ENCODE measurements around the gene VWA1.

VWA1 gene

GRCh38 chr1:1431845-1432273 lies 3.6 kb upstream of the VWA1 start:
- Histone ChIP-seq H3K9ac (ENCODE audit: low read length in 2 of 2) (peak overlapping the region; percentile 51 to 63), H3K36me3 (ENCODE audit: control insufficient read depth in 2 of 2, insufficient read depth in 2 of 2, low read length in 2 of 2) (no peaks in the 10 kb centered on the region), H3K9me3 (ENCODE audit: control insufficient read depth in 2 of 2, low read length in 2 of 2) (no peaks in the 10 kb centered on the region), H3K4me3 (ENCODE audit: low read length in 2 of 2) (no peak overlapping the region), H3K27me3 (ENCODE audit: control insufficient read depth in 1 of 2, insufficient read depth in 2 of 2, low read length in 2 of 2) (no peaks in the 10 kb centered on the region), H3K4me1 (ENCODE audit: control insufficient read depth, insufficient read depth, low read length) (peaks cover 72% of the 10 kb centered on the region), H3K27ac (ENCODE audit: low read length) (peak overlapping the region; percentile 99)

- H3K27me3 ChIP-seq (ENCODE audit: control insufficient read depth in 1 of 2, insufficient read depth in 2 of 2, low read length in 2 of 2) = no peaks in the 10 kb centered on the region
- H3K9ac ChIP-seq (ENCODE audit: low read length in 2 of 2) = peak overlapping the region; percentile 51 to 63
- peak overlapping the region; percentile 99 for H3K27ac ChIP-seq (ENCODE audit: low read length)
- no peak overlapping the region for H3K4me3 ChIP-seq (ENCODE audit: low read length in 2 of 2)
- H3K4me1 ChIP-seq (ENCODE audit: control insufficient read depth, insufficient read depth, low read length) = peaks cover 77% of the 10 kb centered on the region
- H3K36me3 ChIP-seq (ENCODE audit: control insufficient read depth in 2 of 2, insufficient read depth in 2 of 2, low read length in 2 of 2) = no peaks in the 10 kb centered on the region
- H3K9me3 ChIP-seq (ENCODE audit: control insufficient read depth in 2 of 2, low read length in 2 of 2) = no peaks in the 10 kb centered on the region
These were observed 3.1 kb upstream of the VWA1 start for GRCh38 chr1:1432274-1432950.

- Histone ChIP-seq H3K27me3 (ENCODE audit: control insufficient read depth in 1 of 2, insufficient read depth in 2 of 2, low read length in 2 of 2) (no peaks in the 10 kb centered on the region), H3K4me1 (ENCODE audit: control insufficient read depth, insufficient read depth, low read length) (peaks cover 85% of the 10 kb centered on the region), H3K27ac (ENCODE audit: low read length) (peak overlapping the region; percentile 99), H3K36me3 (ENCODE audit: control insufficient read depth in 2 of 2, insufficient read depth in 2 of 2, low read length in 2 of 2) (no peaks in the 10 kb centered on the region), H3K9ac (ENCODE audit: low read length in 2 of 2) (peak overlapping the region; percentile 69 to 82), H3K4me3 (ENCODE audit: low read length in 2 of 2) (peak overlapping the region; percentile 45 to 78), H3K9me3 (ENCODE audit: control insufficient read depth in 2 of 2, low read length in 2 of 2) (no peaks in the 10 kb centered on the region)
These were observed 2.3 kb upstream of the VWA1 start for GRCh38 chr1:1432951-1433803.

GRCh38 chr1:1433804-1434130 lies 1.7 kb upstream of the VWA1 start:
- H3K9me3 ChIP-seq (ENCODE audit: control insufficient read depth in 2 of 2, low read length in 2 of 2) = no peaks in the 10 kb centered on the region
- peaks cover 86% of the 10 kb centered on the region for H3K4me1 ChIP-seq (ENCODE audit: control insufficient read depth, insufficient read depth, low read length)
- H3K27ac ChIP-seq (ENCODE audit: low read length) = peak overlapping the region; percentile 99
- peak overlapping the region; percentile 62 to 78 for H3K4me3 ChIP-seq (ENCODE audit: low read length in 2 of 2)
- peak overlapping the region; percentile 69 to 82 for H3K9ac ChIP-seq (ENCODE audit: low read length in 2 of 2)
- no peaks in the 10 kb centered on the region for H3K36me3 ChIP-seq (ENCODE audit: control insufficient read depth in 2 of 2, insufficient read depth in 2 of 2, low read length in 2 of 2)
- H3K27me3 ChIP-seq (ENCODE audit: control insufficient read depth in 1 of 2, insufficient read depth in 2 of 2, low read length in 2 of 2) = no peaks in the 10 kb centered on the region

GRCh38 chr1:1434131-1434823 lies 1.2 kb upstream of the VWA1 start:
- no peaks in the 10 kb centered on the region for H3K27me3 ChIP-seq (ENCODE audit: control insufficient read depth in 1 of 2, insufficient read depth in 2 of 2, low read length in 2 of 2)
- H3K9me3 ChIP-seq (ENCODE audit: control insufficient read depth in 2 of 2, low read length in 2 of 2) = no peaks in the 10 kb centered on the region
- H3K4me3 ChIP-seq (ENCODE audit: low read length in 2 of 2) = peak overlapping the region; percentile 62 to 78
- peak overlapping the region; percentile 74 to 82 for H3K9ac ChIP-seq (ENCODE audit: low read length in 2 of 2)
- H3K36me3 ChIP-seq (ENCODE audit: control insufficient read depth in 2 of 2, insufficient read depth in 2 of 2, low read length in 2 of 2) = no peaks in the 10 kb centered on the region
- H3K4me1 ChIP-seq (ENCODE audit: control insufficient read depth, insufficient read depth, low read length) = peaks cover 86% of the 10 kb centered on the region
- peak overlapping the region; percentile 99 for H3K27ac ChIP-seq (ENCODE audit: low read length)

- Histone ChIP-seq H3K9ac (ENCODE audit: low read length in 2 of 2) (peak overlapping the region; percentile 74 to 82), H3K4me3 (ENCODE audit: low read length in 2 of 2) (peak overlapping the region; percentile 62 to 78), H3K27ac (ENCODE audit: low read length) (peak overlapping the region; percentile 99), H3K27me3 (ENCODE audit: control insufficient read depth in 1 of 2, insufficient read depth in 2 of 2, low read length in 2 of 2) (no peaks in the 10 kb centered on the region), H3K36me3 (ENCODE audit: control insufficient read depth in 2 of 2, insufficient read depth in 2 of 2, low read length in 2 of 2) (no peaks in the 10 kb centered on the region), H3K9me3 (ENCODE audit: control insufficient read depth in 2 of 2, low read length in 2 of 2) (no peaks in the 10 kb centered on the region), H3K4me1 (ENCODE audit: control insufficient read depth, insufficient read depth, low read length) (peaks cover 81% of the 10 kb centered on the region)
These were observed 725 bp upstream of the VWA1 start for GRCh38 chr1:1434824-1435105.

GRCh38 chr1:1435911-1436629 lies 580 bp downstream of the VWA1 start:
- H3K4me3 ChIP-seq (ENCODE audit: low read length in 2 of 2) = peak overlapping the region; percentile 78 to 83
- H3K27me3 ChIP-seq (ENCODE audit: control insufficient read depth in 1 of 2, insufficient read depth in 2 of 2, low read length in 2 of 2) = no peaks in the 10 kb centered on the region
- no peaks in the 10 kb centered on the region for H3K36me3 ChIP-seq (ENCODE audit: control insufficient read depth in 2 of 2, insufficient read depth in 2 of 2, low read length in 2 of 2)
- H3K4me1 ChIP-seq (ENCODE audit: control insufficient read depth, insufficient read depth, low read length) = peaks cover 79% of the 10 kb centered on the region
- H3K9ac ChIP-seq (ENCODE audit: low read length in 2 of 2) = peak overlapping the region; percentile 76 to 80
- no peak overlapping the region for H3K27ac ChIP-seq (ENCODE audit: low read length)
- H3K9me3 ChIP-seq (ENCODE audit: control insufficient read depth in 2 of 2, low read length in 2 of 2) = no peaks in the 10 kb centered on the region

- no peak overlapping the region for H3K27ac ChIP-seq (ENCODE audit: low read length)
- H3K4me3 ChIP-seq (ENCODE audit: low read length in 2 of 2) = peak overlapping the region; percentile 78 to 83
- H3K36me3 ChIP-seq (ENCODE audit: control insufficient read depth in 2 of 2, insufficient read depth in 2 of 2, low read length in 2 of 2) = no peaks in the 10 kb centered on the region
- H3K9ac ChIP-seq (ENCODE audit: low read length in 2 of 2) = peak overlapping the region; percentile 76 to 80
- no peaks in the 10 kb centered on the region for H3K9me3 ChIP-seq (ENCODE audit: control insufficient read depth in 2 of 2, low read length in 2 of 2)
- H3K4me1 ChIP-seq (ENCODE audit: control insufficient read depth, insufficient read depth, low read length) = peaks cover 77% of the 10 kb centered on the region
- no peaks in the 10 kb centered on the region for H3K27me3 ChIP-seq (ENCODE audit: control insufficient read depth in 1 of 2, insufficient read depth in 2 of 2, low read length in 2 of 2)
These were observed 1.1 kb downstream of the VWA1 start for GRCh38 chr1:1436630-1437032.

- Histone ChIP-seq H3K27me3 (ENCODE audit: control insufficient read depth in 1 of 2, insufficient read depth in 2 of 2, low read length in 2 of 2) (no peaks in the 10 kb centered on the region), H3K4me1 (ENCODE audit: control insufficient read depth, insufficient read depth, low read length) (peaks cover 76% of the 10 kb centered on the region), H3K27ac (ENCODE audit: low read length) (no peak overlapping the region), H3K36me3 (ENCODE audit: control insufficient read depth in 2 of 2, insufficient read depth in 2 of 2, low read length in 2 of 2) (no peaks in the 10 kb centered on the region), H3K9ac (ENCODE audit: low read length in 2 of 2) (peak overlapping the region; percentile 76 to 80), H3K9me3 (ENCODE audit: control insufficient read depth in 2 of 2, low read length in 2 of 2) (no peaks in the 10 kb centered on the region), H3K4me3 (ENCODE audit: low read length in 2 of 2) (peak overlapping the region; percentile 78 to 83)
These were observed 1.8 kb downstream of the VWA1 start for GRCh38 chr1:1437033-1437903.

All from stomach smooth muscle (tissue), 2 donors.